ENCODE results near the gene TBL3.

- TF ChIP-seq POLR2A (IDR thresholded peaks at IDR 0.05): no peak
- TF ChIP-seq, protein P1, sequence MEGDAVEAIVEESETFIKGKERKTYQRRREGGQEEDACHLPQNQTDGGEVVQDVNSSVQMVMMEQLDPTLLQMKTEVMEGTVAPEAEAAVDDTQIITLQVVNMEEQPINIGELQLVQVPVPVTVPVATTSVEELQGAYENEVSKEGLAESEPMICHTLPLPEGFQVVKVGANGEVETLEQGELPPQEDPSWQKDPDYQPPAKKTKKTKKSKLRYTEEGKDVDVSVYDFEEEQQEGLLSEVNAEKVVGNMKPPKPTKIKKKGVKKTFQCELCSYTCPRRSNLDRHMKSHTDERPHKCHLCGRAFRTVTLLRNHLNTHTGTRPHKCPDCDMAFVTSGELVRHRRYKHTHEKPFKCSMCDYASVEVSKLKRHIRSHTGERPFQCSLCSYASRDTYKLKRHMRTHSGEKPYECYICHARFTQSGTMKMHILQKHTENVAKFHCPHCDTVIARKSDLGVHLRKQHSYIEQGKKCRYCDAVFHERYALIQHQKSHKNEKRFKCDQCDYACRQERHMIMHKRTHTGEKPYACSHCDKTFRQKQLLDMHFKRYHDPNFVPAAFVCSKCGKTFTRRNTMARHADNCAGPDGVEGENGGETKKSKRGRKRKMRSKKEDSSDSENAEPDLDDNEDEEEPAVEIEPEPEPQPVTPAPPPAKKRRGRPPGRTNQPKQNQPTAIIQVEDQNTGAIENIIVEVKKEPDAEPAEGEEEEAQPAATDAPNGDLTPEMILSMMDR (IDR thresholded peaks at IDR 0.05): no peak
Observed at GRCh38 chr16:2028146-2028545, 56.3 kb downstream of the TBL3 start.
